Kidney (tissue), 14 donors: ENCODE results near the gene CAMK1D. TPM values are rescaled to one million over a fixed set of nuclear protein-coding genes. Genes with fewer than 3 reads are reported as not detected.

Experiments used
- DNase-seq, 5 donors: peaks; one replicate each; pipeline ENCODE4 v3.0.0-alpha.2; 2013 to 2020
- FAIRE-seq: peaks from 2 replicates; lab custom pipeline; 2012; peaks lifted over from hg19 to GRCh38; lab: Jason Lieb, UNC
- H3K27ac ChIP-seq, 2 donors: one replicate each; pipeline ENCODE4 v1.7.0; 2013; ENCODE audit warnings: low read depth in 2 of 2, low read length in 2 of 2, inconsistent platforms in 1 of 2
- H3K27me3 ChIP-seq: one replicate; pipeline ENCODE4 v1.7.1; 2013; ENCODE audit warnings: low read length, inconsistent platforms; ENCODE audit not compliant: control insufficient read depth, insufficient read depth
- H3K36me3 ChIP-seq, 3 donors: one replicate each; pipeline versions ENCODE4 v1.7.0 to v1.7.1; 2013; ENCODE audit warnings: low read length in 3 of 3, control low read depth in 1 of 3, inconsistent platforms in 1 of 3; ENCODE audit not compliant: insufficient read depth in 3 of 3, control insufficient read depth in 2 of 3
- H3K4me1 ChIP-seq, 3 donors: one replicate each; pipeline versions ENCODE4 v1.7.0 to v1.7.1; 2013; ENCODE audit warnings: low read length in 3 of 3, inconsistent platforms in 1 of 3, low read depth in 1 of 3; ENCODE audit not compliant: control insufficient read depth in 2 of 3, insufficient read depth in 2 of 3
- H3K4me3 ChIP-seq, 3 donors: one replicate each; pipeline versions ENCODE4 v1.7.0 to v1.8.1; 2013; ENCODE audit warnings: low read length in 3 of 3, control low read depth in 1 of 3, inconsistent platforms in 1 of 3
- H3K9ac ChIP-seq, 3 donors: one replicate each; pipeline versions ENCODE4 v1.7.0 to v1.7.1; 2013; ENCODE audit warnings: low read length in 3 of 3, control low read depth in 1 of 3, inconsistent platforms in 1 of 3
- H3K9me3 ChIP-seq, 3 donors: one replicate each; pipeline versions ENCODE4 v1.7.0 to v1.7.1; 2013; ENCODE audit warnings: low read length in 3 of 3, control low read depth in 1 of 3, inconsistent platforms in 1 of 3; ENCODE audit not compliant: control insufficient read depth in 2 of 3, insufficient read depth in 1 of 3
- CTCF ChIP-seq: IDR thresholded peaks from 3 replicates; pipeline ENCODE4 v1.5.1; 2012; ENCODE audit warnings: mild to moderate bottlenecking, moderate library complexity, borderline replicate concordance; ENCODE audit not compliant: insufficient read depth; ENCODE audit errors: extremely low read depth
- intact Hi-C: fragments of 100-400 bp; cut with DNase I; formaldehyde crosslinking; loops from one replicate; pipeline ENCODE4 v1.11.1; 2022
- polyA plus RNA-seq: library from polyadenylated mRNA; stranded (reverse); fragments of 350-450 nt; fragmentation: Illumina TruSeq; extraction: RNeasy Lipid Tissue Mini Kit (QIAGEN cat#74804); gene quantifications from one replicate; pipeline ENCODE4 v1.2.3, GENCODE V29; 2014; ENCODE audit warnings: low read depth, low replicate concordance; ENCODE audit not compliant: insufficient read depth
- total RNA-seq: library from RNA; stranded (reverse); fragmentation: NEBNext Ultra II Directional; extraction: Animal tissue kit (Norgen Biotek cat#: 25700); gene quantifications from one replicate; pipeline ENCODE4 v1.2.1, GENCODE V29; 2021
- donor health status: control.
- donor health status: control.
- donor health status: control.
- donor health status: control.
- donor health status: control.
- donor health status: DM: yes; HTN: yes; CAD: no.
- donor health status: Normal renal cell carcinoma (clear cell type).

CAMK1D gene
- total and polyA plus RNA-seq, 2 donors from 2014 or later = 1.1 to 13.7 TPM

GRCh38 chr10:12346707-12347106 lies 2.6 kb upstream of the CAMK1D start:
- no peaks in the 10 kb centered on the region for H3K9me3 ChIP-seq
- intact Hi-C loops = no loop called here
- H3K36me3 ChIP-seq = no peaks in the 10 kb centered on the region
- FAIRE-seq = no peak
- no peak overlapping the region for H3K27ac ChIP-seq
- H3K4me3 ChIP-seq = no peak overlapping the region
- no peaks in the 10 kb centered on the region for H3K27me3 ChIP-seq
- no peak overlapping the region for H3K9ac ChIP-seq
- no peak for DNase-seq
- peaks cover 0 to 15% (median 3%) of the 10 kb centered on the region in 3 donors for H3K4me1 ChIP-seq
- no peak for TF ChIP-seq CTCF

GRCh38 chr10:12348294-12348869 lies 965 bp upstream of the CAMK1D start:
- peak overlapping the region; percentile 43 to 60 for H3K27ac ChIP-seq
- H3K4me1 ChIP-seq = peaks cover 0 to 15% (median 3%) of the 10 kb centered on the region in 3 donors
- TF ChIP-seq CTCF = no peak
- FAIRE-seq (no peak), DNase-seq (peak in 2 of 5 donors; percentile 48 to 89)
- H3K36me3 ChIP-seq = no peaks in the 10 kb centered on the region
- peak overlapping the region in 1 of 3 donors; percentile 31 for H3K4me3 ChIP-seq
- no peak overlapping the region for H3K9ac ChIP-seq
- intact Hi-C loops = no loop called here
- H3K9me3 ChIP-seq = no peaks in the 10 kb centered on the region
- H3K27me3 ChIP-seq = no peaks in the 10 kb centered on the region

- Histone ChIP-seq H3K4me3 (peak overlapping the region; percentile 73 to 84 (median 78)), H3K27me3 (no peaks in the 10 kb centered on the region), H3K9me3 (no peaks in the 10 kb centered on the region), H3K36me3 (no peaks in the 10 kb centered on the region), H3K9ac (peak overlapping the region; percentile 6 to 67 (median 44)), H3K4me1 (peaks cover 0 to 15% (median 3%) of the 10 kb centered on the region in 3 donors), H3K27ac (no peak overlapping the region)
- intact Hi-C loops = no loop called here
- no peak for TF ChIP-seq CTCF
- FAIRE-seq (no peak), DNase-seq (no peak)
Measured at GRCh38 chr10:12349629-12350166, 351 bp downstream of the CAMK1D start.
